SK-N-SH treated with all-trans-retinoic acid at 6 μM for 48 hours (cell line): Measurements from ENCODE around the gene NPTX1.

ENCODE experiments used
- CSRNP3 ChIP-seq: fragments of 250-450 bp; sonication (Bioruptor Pico); IDR thresholded peaks from 2 replicates; pipeline ENCODE4 v1.5.1; 2021; ENCODE audit warnings: mild to moderate bottlenecking, moderate library complexity
- PATZ1 ChIP-seq: fragments of 250-450 bp; sonication (Bioruptor Pico); IDR thresholded peaks from 2 replicates; pipeline ENCODE4 v1.8.0; 2020; ENCODE audit warnings: mild to moderate bottlenecking, moderate library complexity, borderline replicate concordance
- RARB ChIP-seq: fragments of 250-450 bp; sonication (Bioruptor Pico); IDR thresholded peaks from 2 replicates; pipeline ENCODE4 v1.8.0; 2021; ENCODE audit warnings: mild to moderate bottlenecking, moderate library complexity

- TF ChIP-seq RARB (CRISPR knock-in tag) = no peak
- no peak for TF ChIP-seq CSRNP3 (CRISPR knock-in tag)
- TF ChIP-seq PATZ1 = no peak
Observed at GRCh38 chr17:80517641-80518040, 41.2 kb upstream of the NPTX1 start.
